HG03520 (cell line): Measurements from ENCODE around the gene NIM1K.
"Not testable (repeated sequence)": the region's sequence is repeated elsewhere in the genome, so short reads cannot be mapped to it uniquely, and the experiment has no call there.

Experiments used
- ATAC-seq: cut with Tn5 transposase; IDR thresholded peaks from one replicate; pipeline ENCODE4 v1.9.1; 2021; ENCODE audit warnings: mild to moderate bottlenecking, moderate library complexity; ENCODE audit not compliant: unreplicated experiment

The NIM1K gene

DNA sequence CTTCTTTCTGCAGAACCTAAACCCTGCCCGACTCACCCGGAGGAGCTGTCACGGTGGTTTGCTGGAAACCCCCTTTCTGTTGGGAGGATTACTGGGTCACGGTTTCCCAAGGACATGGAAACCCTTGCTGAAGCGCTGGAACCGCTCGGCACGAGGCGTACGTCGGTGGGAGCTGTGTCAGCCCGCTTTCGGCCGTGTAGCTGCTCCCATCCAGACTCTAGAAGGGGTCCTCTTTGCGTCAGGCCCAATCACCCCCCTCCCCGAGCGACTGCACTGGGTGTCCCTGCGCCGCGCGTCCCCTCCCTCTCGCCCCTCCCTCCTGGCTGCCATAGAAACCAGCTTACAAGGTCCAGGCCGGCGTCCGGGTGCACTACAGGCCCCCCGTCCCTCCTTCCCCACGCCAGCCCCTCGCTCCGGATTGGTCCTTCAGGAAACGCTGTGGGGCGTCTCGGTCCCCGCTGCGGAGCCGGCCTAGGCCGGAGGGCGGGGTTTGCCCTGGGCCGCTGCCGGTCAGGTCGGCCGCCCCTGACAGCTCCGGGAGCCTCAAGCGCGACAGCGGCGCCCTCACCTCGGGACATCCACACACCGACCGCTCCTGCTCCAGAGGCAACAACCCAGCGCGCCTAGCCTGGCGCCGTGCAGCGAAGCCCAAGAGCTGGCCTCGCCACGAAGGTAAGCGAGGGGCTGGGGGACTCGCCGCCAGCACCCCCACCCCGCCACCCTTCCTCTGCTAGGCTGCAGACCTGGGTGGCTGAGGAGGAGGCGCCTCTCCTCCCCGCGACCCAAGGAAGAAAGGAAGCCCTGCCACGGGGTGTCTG lies at the start of gene NIM1K:
Gene NIM1K (plus strand): TSS at position 486 of the 818 bp plus-strand sequence. CDS start 53,551 bp downstream, outside the sequence.
- peak; percentile 57 for ATAC-seq

DNA sequence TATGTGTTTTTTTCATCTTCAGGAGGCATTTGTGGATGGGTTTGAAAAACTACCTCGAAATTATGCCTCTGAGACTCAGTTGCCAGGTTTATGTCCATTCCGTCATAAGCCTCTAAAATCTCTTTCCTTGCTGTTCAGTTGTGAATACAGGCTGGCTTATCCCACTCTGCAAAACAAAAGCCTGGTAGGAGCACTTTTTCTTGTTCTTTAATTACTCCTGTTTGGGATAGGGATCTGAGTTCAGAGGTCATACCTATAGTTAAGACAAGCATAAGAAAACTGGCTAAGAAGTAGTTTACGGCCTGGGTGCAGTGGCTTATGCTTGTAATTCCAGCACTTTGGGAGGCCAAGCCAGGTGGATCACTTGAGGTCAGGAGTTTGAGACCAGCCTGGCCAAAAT lies 47.0 kb upstream of the NIM1K start:
- ATAC-seq, result no peak

DNA sequence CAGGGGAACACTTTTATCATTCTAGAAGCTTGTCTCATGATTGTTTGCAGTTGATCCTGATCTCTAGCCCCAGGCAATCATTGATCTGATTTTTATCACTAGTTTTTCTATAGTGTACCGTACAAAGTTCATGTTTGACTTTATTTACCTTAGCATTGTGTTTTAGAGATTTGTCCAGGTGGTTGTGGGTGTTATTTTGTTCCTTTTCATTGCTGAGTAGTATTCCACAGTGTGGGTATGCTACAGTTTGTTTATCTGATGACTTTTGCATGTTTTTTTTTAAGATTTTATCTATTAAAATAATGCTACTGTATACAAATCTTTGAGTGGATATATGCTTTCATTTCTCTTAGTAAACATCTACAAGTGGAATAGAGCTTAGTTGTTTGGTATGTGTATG lies 45.1 kb upstream of the NIM1K start:
- no peak for ATAC-seq

DNA sequence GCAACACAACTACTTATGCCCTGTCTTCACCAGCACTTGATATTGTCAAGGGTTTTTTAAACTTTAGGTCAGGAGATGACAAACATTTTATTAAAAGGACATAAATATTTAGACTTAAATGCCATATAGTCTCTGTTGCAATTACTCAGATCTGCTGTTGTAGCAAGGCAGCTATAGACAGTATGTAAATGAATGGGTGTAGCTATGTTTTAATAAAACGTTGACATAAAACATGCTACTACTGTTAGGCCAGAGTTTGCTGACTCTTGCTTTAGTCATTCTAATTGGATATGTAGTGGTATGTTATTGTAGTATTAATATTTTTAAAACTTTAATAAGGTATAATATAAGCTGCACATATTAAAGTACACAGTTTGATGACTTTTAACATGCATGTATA lies 43.6 kb upstream of the NIM1K start:
- no peak for ATAC-seq

DNA sequence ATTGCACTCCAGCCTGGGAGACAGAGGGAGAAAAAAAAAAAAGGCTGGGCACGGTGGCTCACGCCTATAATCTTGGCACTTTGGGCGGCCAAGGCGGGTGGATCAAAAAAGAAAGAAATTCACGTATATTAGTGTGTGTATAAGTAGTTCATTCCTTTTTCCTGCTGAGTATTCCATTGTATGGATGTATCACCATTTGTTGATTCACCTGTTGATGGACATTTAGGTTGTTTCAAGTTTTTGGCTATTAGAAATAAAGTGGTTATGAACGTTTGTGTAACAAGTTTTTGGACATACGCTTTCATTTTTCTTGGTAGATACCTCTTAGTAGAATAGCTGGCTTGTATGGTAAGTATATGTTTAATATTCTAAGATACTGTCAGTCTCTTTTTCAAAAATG lies 42.8 kb upstream of the NIM1K start:
- no peak for ATAC-seq

DNA sequence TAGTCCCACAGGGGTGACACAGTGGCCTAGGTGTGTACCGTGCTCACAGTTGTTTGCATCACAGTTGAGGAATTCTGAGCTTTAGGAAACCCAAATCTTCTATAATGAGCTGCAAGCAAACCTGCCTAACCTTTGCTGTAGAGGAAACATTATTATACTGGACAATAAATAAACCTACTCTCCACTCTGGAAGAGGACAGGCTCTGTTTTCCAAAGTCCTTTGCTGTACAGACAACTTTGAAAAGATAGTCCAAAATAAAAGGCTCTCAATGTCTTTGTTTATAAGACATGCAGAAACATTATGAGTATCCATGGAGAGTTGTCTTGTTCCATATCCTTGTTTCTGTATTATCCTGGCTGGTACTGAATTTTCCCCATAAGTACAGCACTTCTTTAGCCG lies 42.0 kb upstream of the NIM1K start:
- ATAC-seq, result no peak

DNA sequence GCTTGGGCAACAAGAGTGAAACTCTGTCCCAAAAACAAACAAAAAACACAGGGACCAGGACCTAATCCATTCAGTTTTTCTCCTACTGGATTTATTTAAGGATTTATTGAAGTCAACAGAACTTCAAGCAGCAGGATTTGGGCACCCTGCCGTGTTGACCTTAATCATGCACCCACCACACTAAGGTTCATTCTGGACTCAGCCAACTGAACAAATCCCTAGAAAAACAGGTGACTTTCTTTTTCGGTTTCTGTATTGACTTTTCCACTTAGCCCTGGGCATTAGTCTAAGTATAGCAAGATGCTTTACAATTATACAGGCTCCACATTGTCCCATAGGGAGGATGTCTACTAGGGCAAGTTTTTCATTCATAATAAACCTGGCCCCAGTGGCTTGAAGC lies 41.3 kb upstream of the NIM1K start:
- no peak for ATAC-seq

DNA sequence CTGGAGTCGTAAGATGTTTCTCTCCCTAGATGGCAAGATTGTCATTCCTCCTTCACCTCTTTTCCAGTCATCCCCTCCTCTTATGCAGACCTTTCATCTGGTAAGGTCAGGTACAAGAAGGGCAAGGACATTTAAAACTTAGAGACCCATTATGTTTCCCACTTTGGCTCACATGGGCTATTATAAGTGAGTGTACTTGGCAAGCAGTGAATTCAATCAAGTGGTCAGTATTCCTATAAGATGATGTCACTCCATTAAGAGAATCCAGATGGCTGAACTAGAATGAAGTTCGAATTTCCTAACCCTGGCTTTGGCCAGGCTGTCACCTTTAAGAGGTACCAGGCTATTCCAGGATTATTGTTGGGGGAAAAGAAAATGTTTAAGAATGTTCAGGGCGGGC lies 39.1 kb upstream of the NIM1K start:
- no peak for ATAC-seq

DNA sequence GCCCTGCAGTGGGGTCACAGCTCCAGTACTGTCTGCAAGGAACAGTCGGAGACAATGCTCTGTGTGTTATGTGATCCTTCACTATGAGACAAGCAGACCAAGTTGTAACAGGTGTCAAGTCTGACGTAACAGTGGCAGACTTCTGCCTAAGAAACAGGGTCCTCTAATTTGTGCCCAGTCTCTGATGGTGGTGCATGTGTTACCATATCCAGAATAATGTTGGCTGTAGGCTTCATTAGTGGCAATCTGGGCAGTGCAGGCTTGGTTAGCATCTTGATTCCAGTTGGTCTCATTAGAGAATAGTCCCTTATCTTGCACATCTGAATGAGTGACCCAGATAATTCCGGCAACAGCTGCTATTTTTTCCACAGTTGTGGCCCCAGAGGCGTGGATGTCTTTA lies 37.6 kb upstream of the NIM1K start:
- no peak for ATAC-seq

DNA sequence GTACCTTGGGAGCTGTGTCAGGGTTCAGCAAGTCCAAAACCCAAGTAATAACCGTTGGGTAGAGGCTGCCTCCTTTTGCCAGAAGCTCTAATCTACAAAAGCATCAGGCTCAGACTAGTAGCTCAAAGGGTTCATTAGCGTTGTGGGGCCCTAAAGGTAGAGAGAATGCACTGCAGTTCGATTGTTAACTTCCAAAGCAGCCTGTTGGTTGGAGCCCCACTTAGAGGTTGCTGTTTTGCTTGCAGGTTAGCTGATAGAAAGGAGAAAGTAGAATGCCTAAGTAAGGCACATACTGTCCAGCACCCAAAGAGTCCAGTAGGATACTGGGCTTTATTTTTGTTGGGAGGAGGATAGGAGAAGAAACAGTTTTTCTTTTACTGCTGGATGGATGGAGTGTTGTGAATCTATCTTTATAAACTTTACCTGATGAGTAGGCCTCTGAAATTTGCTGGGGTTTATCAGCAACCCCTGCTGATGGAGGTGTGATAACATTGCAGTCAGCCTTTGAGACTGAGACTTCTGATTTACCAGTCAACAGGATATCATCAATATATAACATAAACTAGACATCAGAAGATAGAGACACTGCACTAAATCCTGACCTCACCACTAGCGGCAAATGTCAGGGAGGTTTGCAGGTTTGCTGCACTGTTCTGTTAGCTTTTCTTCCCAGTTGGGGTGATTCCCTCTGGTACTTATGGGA lies 36.5 kb upstream of the NIM1K start:
- no peak for ATAC-seq

DNA sequence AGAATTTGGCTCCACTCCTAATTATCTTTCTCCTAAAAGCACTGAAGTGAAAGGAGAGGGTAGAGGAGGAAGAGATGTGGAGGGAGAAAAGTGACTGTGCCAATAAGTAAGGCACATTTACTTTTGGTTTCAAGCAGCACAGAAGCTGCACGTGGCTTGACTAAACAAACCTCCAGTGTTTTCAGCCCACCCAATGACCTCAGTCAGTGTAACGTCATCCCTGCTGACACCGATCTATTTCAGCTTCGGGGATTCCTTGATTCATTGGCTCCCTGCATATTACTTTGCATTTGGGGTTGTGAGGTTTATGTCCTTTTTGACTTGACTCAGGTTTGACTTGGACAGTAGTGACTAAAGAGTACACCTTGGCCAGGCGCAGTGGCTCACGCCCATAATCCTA lies 35.6 kb upstream of the NIM1K start:
- no peak for ATAC-seq

DNA sequence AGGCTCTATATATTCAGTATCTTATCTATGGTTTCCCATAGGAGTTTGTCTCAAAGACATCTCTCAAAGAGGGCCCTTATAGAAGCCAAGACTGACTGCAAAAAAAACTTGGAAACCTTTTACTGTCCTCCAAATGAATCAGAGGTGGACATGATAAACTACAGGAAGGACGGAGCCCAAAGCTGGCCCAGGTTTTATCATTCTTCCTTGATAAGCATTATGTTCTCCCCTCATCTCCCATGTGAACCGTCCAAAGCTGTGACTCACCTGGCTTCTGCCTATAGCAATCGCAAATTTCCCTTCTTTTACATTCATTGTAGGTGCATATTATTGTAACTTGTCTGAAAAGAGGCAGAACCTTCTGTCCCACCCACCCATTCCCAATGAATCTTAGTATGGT lies 35.0 kb upstream of the NIM1K start:
- no peak for ATAC-seq

DNA sequence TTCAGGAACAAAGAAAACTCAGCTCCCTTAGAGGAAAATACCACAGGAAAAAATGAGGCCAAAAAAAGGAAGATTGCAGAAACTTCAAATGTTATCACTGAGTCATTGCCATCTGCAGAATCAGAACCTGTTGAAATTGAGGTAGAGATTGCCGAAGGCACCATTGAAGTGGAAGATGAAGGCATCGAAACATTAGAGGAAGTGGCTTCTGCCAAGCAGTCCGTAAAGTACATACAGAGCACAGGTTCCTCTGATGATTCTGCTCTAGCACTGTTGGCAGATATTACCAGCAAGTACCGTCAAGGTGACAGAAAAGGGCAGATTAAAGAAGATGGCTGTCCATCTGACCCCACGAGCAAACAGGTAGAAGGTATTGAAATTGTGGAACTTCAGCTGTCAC lies 30.8 kb upstream of the NIM1K start:
- ATAC-seq, result no peak

DNA sequence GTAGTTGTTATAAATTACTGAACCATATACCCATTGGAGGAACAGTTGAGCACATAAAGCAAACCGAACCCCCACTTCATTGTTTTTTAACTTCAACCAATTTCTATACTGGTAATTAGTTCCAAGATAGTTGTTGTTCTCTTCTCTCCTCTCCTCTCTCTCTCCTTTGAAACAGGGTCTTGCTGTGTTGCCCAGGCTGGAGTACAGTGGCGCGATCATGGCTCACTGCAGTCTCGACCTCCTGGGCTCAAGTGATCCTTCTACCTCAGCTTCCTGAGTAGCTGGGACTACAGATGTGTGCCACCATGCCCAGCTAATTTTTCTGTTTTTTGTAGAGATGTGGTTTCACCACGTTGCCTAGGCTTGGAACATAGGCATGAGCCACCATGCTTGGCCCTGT lies 27.2 kb upstream of the NIM1K start:
- not testable (repeated sequence) for ATAC-seq

DNA sequence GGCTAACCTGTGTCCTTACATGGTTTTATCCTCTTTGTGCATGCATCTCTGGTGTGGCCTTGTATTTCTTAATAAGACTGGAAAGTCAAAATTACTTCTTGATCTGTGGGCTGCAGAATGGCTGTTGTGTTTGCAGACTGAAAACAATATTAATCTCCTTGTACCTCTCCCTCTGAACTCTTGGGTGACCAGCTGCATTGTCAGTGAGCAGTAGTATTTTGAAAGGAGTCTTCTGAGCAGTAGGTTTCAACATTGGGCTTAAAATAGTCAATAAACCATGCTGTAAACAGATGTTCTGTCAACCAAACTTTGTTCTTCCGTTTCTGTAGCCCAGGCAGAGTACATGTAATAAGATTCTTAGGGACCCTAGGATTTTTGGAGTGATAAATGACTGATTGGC lies 26.7 kb upstream of the NIM1K start:
- ATAC-seq, result no peak

DNA sequence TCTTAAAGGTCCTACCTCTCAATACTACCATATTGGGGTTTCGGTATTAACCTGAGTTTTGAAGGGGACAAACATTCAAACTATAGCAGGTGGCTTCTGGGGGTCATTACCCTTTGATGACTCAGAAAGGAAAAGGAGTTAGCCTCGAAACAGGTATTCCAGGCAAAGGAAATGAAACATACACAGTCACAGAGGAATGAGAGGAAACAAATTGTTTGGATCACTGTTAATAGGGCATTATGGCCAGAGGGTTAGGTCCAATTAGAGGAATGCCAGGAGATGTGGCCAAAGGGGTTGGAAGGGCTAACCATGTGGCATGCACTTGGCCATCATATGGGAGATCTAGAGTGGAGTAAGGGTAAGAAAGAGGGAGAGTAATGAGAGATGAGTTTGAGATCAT lies 23.9 kb upstream of the NIM1K start:
- no peak for ATAC-seq

DNA sequence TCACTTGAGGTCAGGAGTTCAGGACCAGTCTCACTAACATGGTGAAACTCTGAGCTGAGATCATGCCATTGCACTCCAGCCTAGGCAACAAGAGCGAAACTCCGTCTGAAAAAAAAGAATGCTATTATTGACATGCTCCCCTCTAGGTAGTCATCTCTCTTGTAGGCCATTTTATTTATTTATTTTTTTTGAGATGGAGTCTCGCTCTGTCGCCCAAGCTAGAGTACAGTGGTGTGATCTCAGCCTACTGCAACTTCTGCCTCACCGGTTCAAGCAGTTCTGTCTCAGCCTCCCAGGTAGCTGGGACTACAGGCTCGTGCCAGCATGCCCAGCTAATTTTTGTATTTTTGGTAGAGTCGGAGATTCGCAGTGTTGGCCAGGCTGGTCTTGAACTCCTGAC lies 20.6 kb upstream of the NIM1K start:
- ATAC-seq, result no peak

DNA sequence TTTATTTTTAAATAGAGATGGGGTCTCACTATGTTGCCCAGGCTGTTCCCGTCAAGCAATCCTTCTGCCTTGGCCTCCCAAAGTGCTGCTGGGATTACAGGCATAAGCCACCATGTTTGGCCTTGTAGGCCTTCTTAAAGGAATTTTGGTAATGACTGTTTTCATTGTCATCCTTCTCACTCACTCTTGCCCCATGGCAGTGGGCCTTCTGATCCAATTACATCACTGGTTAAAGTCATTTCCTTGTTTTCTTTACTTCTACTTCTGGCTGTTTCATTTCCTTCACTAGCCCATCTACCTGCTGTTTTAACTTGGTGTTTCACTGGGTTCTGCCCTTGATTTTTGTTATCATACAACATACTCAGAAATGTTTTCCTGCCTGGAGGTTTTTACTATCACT lies 20.1 kb upstream of the NIM1K start:
- no peak for ATAC-seq

DNA sequence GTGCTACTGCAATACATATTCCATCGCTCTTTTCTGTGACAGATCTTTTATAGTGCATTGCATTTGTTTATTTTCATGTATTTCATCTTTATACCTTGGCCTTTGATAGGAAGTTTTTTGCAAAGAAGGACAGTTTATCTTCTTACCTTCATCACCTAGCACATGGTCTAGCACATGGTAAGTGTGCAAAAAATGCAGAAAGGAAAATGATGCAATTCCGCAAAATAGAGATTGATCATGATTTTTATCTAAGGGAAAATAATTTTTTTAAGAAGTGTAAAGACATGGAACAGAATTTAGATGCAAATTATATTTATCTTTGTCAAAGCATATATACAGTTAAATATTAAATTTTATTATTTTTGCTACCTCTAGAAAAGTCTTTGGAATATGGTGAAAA lies 19.2 kb upstream of the NIM1K start:
- no peak for ATAC-seq

DNA sequence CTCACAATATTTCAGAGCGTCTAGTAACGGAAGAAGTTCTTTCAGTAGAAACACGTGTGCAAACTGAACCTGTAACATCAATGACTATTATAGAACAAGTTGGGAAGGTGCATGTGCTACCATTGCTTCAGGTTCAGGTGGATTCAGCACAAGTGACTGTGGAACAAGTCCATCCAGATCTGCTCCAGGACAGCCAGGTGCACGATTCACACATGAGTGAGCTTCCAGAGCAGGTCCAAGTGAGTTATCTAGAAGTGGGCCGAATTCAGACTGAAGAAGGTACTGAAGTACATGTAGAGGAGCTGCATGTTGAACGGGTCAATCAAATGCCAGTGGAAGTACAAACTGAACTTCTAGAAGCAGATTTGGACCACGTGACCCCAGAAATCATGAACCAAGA lies 17.4 kb upstream of the NIM1K start:
- ATAC-seq, result no peak

DNA sequence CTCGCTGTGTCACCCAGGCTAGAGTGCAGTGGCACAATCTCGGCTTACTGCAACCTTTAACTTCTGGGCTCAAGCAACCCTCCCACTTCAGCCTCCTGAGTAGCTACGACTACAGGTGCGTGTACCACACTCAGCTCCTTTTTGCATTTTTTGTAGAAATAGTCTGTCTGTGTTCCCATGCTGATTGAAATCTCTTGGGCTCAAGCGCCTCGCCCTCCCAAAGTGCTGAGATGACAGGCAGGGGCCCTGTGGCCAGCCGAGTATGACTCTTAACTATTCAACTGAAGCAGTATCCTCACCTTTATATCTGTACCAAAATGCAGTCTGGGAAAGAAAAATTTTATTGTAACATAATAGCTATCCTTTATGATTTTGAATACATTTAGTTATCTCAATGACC lies 12.2 kb upstream of the NIM1K start:
- ATAC-seq, result no peak

DNA sequence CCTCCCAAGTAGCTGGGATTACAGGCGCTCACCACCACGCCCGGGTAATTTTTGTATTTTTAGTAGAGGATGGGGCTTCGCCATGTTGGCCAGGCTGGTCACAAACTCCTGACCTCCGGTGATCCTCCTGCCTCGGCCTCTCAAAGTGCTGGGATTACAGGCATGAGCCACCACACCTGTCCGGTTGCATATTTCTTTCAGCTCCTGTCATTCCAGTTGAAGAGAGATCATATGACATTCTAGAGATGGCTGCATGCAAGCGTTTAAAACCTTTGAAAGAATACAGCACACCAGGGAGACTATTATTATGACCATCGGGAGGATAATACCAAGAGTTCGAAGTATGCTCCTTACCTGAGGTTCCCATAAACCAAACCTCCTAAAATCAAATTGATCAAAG lies 9.6 kb upstream of the NIM1K start:
- no peak for ATAC-seq

DNA sequence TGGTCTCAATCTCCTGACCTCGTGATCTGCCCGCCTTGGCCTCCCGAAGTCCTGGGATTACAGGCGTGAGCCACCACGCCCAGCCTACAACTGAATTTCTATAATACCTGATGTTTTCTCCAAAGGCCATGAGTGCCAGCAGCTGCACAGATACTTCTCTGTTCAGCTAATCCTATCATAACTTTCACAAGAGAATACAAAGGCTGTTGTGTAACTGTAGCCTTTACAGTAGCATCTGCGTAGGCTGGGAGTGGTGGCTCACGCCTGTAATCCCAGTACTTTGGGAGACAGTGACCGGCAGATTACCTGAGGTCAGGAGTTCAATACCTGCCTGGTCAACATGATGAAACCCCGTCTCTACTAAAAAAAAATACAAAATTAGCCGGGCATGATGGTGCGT lies 8.9 kb upstream of the NIM1K start:
- ATAC-seq, result not testable (repeated sequence)
